Osteocyte (in vitro differentiated cells): Measurements from ENCODE around the gene PHACTR3. TPM values are rescaled to one million over a fixed set of nuclear protein-coding genes. Genes with fewer than 3 reads are reported as not detected.

Experiments
- DNase-seq: peaks from one replicate; pipeline ENCODE4 v3.0.0; 2021; ENCODE audit warnings: mixed read lengths; ENCODE audit not compliant: unreplicated experiment; ENCODE audit errors: extremely low spot score
- H3K27ac Mint-ChIP-seq: one replicate; pipeline ENCODE4 v1.8.0; 2021; ENCODE audit warnings: mild to moderate bottlenecking, mixed read lengths; ENCODE audit not compliant: unreplicated experiment
- H3K27me3 Mint-ChIP-seq: one replicate; pipeline ENCODE4 v1.8.0; 2021; ENCODE audit warnings: mixed read lengths; ENCODE audit not compliant: unreplicated experiment
- H3K36me3 Mint-ChIP-seq: one replicate; pipeline ENCODE4 v1.8.0; 2021; ENCODE audit warnings: mixed read lengths; ENCODE audit not compliant: unreplicated experiment
- H3K4me1 Mint-ChIP-seq: one replicate; pipeline ENCODE4 v1.8.0; 2021; ENCODE audit warnings: mixed read lengths; ENCODE audit not compliant: unreplicated experiment
- H3K4me3 Mint-ChIP-seq: one replicate; pipeline ENCODE4 v1.8.0; 2021; ENCODE audit warnings: mild to moderate bottlenecking, moderate library complexity, mixed read lengths; ENCODE audit not compliant: unreplicated experiment
- H3K9me3 Mint-ChIP-seq: one replicate; pipeline ENCODE4 v1.8.0; 2021; ENCODE audit warnings: mixed read lengths; ENCODE audit not compliant: unreplicated experiment
- CTCF ChIP-seq: fragments of 200-600 bp; sonication (generic); IDR thresholded peaks from 2 replicates; pipeline ENCODE4 v1.5.0; 2021; ENCODE audit warnings: antibody characterized with exemption, mild to moderate bottlenecking, moderate library complexity
- total RNA-seq: library from RNA; stranded (reverse); gene quantifications from 2 replicates; pipeline ENCODE4 v1.2.1, GENCODE V29; 2021

Gene PHACTR3
- total RNA-seq, 1 donor from 2014 or later, result not detected

- H3K4me3 Mint-ChIP-seq, result no peak overlapping the region
- H3K9me3 Mint-ChIP-seq, result peaks cover 13% of the 10 kb centered on the region
- TF ChIP-seq CTCF, result no peak
- no peak overlapping the region for H3K27ac Mint-ChIP-seq
- no peaks in the 10 kb centered on the region for H3K36me3 Mint-ChIP-seq
- no peaks in the 10 kb centered on the region for H3K4me1 Mint-ChIP-seq
- DNase-seq, result no peak
- H3K27me3 Mint-ChIP-seq, result no peaks in the 10 kb centered on the region
Measured at GRCh38 chr20:59765599-59766177, 161.3 kb downstream of the PHACTR3 start.

- Mint-ChIP-seq H3K36me3 (no peaks in the 10 kb centered on the region), H3K9me3 (peaks cover 13% of the 10 kb centered on the region), H3K4me3 (no peak overlapping the region), H3K27me3 (no peaks in the 10 kb centered on the region), H3K4me1 (no peaks in the 10 kb centered on the region), H3K27ac (no peak overlapping the region)
- no peak for TF ChIP-seq CTCF
- DNase-seq, result no peak
Measured at GRCh38 chr20:59767656-59768055, 163.3 kb downstream of the PHACTR3 start.

GRCh38 chr20:59770270-59770669, 165.9 kb downstream of the PHACTR3 start:
- H3K9me3 Mint-ChIP-seq, result peaks cover 2% of the 10 kb centered on the region
- no peak overlapping the region for H3K27ac Mint-ChIP-seq
- TF ChIP-seq CTCF, result no peak
- H3K4me1 Mint-ChIP-seq, result no peaks in the 10 kb centered on the region
- H3K27me3 Mint-ChIP-seq, result no peaks in the 10 kb centered on the region
- DNase-seq, result no peak
- H3K4me3 Mint-ChIP-seq, result no peak overlapping the region
- no peaks in the 10 kb centered on the region for H3K36me3 Mint-ChIP-seq

DNA sequence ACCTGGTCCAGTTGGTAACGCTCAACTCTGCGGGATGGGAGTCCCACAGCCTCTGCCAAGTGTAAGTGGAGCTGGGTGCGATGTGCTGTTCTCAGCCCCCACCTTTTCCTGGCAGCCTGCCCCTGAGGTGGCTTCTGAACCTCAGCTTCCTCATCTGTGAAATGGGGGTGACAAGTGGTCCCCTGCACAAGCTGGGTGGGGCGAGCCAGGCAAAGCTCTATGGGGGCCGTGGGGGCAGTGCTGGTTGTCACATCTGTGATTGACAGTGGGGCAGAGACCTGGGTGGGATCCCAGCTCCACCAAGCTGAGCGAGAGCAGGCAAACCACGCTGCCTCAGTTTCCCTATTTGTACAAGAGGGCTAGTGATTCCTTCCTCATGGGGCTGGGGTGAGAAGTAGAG, 166.5 kb downstream of the PHACTR3 start:
- Mint-ChIP-seq H3K36me3 (no peaks in the 10 kb centered on the region), H3K9me3 (no peaks in the 10 kb centered on the region), H3K27me3 (no peaks in the 10 kb centered on the region), H3K4me3 (no peak overlapping the region), H3K4me1 (no peaks in the 10 kb centered on the region), H3K27ac (no peak overlapping the region)
- TF ChIP-seq CTCF, result no peak
- DNase-seq, result no peak

DNA sequence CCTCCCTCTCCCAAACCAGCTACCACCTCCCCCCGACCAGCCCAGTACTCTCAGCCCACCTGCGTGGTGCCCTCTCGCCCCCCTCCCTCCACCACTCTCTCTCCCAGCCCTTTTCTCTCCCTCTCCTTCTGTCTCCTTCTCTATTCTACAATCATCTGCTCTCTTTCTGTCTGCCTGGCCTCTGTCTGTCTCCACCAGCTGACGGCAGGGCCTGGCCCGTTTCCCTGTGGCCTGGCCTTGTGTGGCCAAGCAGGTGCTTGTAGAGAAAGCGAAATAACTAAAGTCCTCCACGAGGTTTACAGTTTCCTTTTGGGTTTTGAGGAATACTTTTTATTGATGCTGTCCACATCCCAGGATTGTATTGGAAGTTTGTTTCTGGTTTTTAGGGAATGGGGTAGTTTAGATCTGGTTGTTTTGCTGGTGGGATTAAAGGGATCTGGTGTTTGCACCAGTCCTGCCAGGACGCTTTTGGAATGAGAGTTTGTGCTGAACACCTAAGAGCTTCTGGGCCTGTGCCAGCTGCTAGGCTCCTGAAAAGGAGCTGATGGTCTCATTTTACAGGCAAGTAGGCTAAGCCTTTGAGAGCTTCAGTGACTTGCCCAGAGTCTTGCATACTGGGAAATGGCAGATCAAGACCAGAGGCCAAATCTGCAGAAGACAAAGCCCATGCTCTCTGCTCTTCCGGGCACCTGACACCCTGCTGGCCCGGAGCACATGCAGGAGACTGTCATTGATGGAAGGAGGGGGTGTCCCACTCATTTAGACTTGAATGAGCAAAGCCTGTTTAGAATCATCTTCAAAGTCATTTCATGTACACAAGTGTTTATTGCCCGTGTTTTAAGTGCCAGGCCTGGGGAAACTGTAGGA, 167.4 kb downstream of the PHACTR3 start:
- DNase-seq, result no peak
- Mint-ChIP-seq H3K36me3 (no peaks in the 10 kb centered on the region), H3K27me3 (no peaks in the 10 kb centered on the region), H3K4me3 (no peak overlapping the region), H3K4me1 (no peaks in the 10 kb centered on the region), H3K9me3 (no peaks in the 10 kb centered on the region), H3K27ac (no peak overlapping the region)
- TF ChIP-seq CTCF, result no peak
